ENCODE results near the gene CPNE1. TPM values are rescaled to one million over a fixed set of nuclear protein-coding genes. Genes with fewer than 3 reads are reported as not detected.

CPNE1 gene
- total and polyA plus RNA-seq, 2 of the 8 experiments (the other 6 are each of a cell fraction or from before 2014, with no cell fraction given), result 294 to 346 TPM

DNA sequence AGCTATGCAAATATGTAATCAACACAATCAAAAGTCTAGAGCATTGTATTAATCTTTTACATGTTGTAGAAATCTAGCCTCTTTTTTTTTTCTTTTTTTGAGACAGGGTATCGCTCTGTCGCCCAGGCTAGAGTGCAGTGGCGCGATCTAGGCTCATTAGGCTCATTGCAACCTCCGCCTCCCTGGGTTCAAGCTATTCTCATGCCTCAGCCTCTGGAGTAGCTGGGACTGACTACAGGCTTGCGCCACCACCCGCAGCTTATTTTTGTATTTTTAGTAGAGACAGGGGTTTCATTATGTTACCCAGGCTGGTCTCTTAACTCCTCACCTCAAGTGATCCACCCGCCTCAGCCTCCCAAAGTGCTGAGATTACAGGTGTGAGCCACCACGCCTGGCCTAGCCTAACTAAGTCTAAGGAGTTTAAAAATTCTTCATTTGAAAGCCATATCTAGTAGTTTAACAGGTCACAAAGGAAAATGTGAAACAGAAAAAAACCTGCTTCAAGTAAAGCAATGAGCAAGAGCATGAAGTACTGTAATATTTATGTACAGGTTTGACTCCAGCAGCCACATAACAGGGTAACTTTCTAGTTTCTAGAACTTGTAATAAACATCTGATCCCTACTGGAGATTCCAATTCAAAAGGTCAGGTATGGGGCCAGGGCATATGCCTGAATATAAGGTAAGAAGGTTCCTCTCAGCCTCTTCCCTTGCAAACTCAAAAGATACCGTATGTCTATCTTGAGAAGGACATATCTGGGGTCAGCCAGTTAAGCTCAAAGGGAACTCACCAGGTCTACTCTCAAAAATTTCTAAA lies 4.4 kb downstream of the CPNE1 start (continued):
- TF ChIP-seq, protein P1, sequence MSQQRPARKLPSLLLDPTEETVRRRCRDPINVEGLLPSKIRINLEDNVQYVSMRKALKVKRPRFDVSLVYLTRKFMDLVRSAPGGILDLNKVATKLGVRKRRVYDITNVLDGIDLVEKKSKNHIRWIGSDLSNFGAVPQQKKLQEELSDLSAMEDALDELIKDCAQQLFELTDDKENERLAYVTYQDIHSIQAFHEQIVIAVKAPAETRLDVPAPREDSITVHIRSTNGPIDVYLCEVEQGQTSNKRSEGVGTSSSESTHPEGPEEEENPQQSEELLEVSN (IDR thresholded peaks at IDR 0.05), result no peak
- TF ChIP-seq SP2 (IDR thresholded peaks at IDR 0.05; ENCODE audit: low read length), result no peak
